CD4-positive, alpha-beta T cell (primary cell): ENCODE measurements around the gene SIX3. TPM values are rescaled to one million over a fixed set of nuclear protein-coding genes. Genes with fewer than 3 reads are reported as not detected.

ENCODE experiments used
- ATAC-seq: fragments of 200-7000 bp; cut with Tn5 transposase; one replicate; pipeline ENCODE4 v1.10.0; 2022; ENCODE audit warnings: mild to moderate bottlenecking; ENCODE audit not compliant: poor library complexity
- CTCF ChIA-PET: fragments of 350-600 bp; sonication (Branson Sonifier 250); formaldehyde crosslinking; loops from one replicate; lab custom pipeline; 2021; ENCODE audit warnings: antibody characterized with exemption, inconsistent platforms; lab: Charles Lee
- POLR2A ChIA-PET: fragments of 350-600 bp; sonication (Branson Sonifier 250); formaldehyde crosslinking; loops from one replicate; lab custom pipeline; 2021; ENCODE audit warnings: antibody characterized with exemption, inconsistent platforms; lab: Charles Lee
- DNase-seq, 14 experiments: peaks; one replicate each; pipeline ENCODE4 v3.0.0-alpha.2; 2013 to 2020; ENCODE audit warnings: mixed read lengths in 2 of 14
- H3K27ac ChIP-seq, 2 donors: one replicate each; pipeline versions ENCODE4 v1.5.1 to v1.7.0; 2013; ENCODE audit warnings: low read length in 2 of 2, low read depth in 1 of 2, mild to moderate bottlenecking in 1 of 2
- H3K27me3 ChIP-seq, 2 experiments: 1 replicate in 1 of 2; 2 replicates in 1 of 2; pipeline versions ENCODE4 v1.6.1 to v1.7.0; 2013; ENCODE audit warnings: low read length in 2 of 2, control low read depth in 1 of 2, mild to moderate bottlenecking in 1 of 2, moderate library complexity in 1 of 2; ENCODE audit not compliant: insufficient read depth in 2 of 2, control insufficient read depth in 1 of 2
- H3K36me3 ChIP-seq: one replicate; pipeline ENCODE4 v1.6.1; 2013; ENCODE audit warnings: low read length, control low read depth; ENCODE audit not compliant: insufficient read depth
- H3K4me1 ChIP-seq: one replicate; pipeline ENCODE4 v1.6.1; 2013; ENCODE audit warnings: low read length, control low read depth; ENCODE audit not compliant: insufficient read depth
- H3K4me3 ChIP-seq: one replicate; pipeline ENCODE4 v1.5.1; 2013; ENCODE audit warnings: mild to moderate bottlenecking, low read length, moderate library complexity
- H3K9me3 ChIP-seq, 2 experiments: 1 replicate in 1 of 2; 2 replicates in 1 of 2; pipeline versions ENCODE4 v1.6.1 to v1.7.0; 2013; ENCODE audit warnings: low read length in 2 of 2, mild to moderate bottlenecking in 2 of 2, control low read depth in 1 of 2, moderate library complexity in 1 of 2; ENCODE audit not compliant: control insufficient read depth in 1 of 2, insufficient read depth in 1 of 2
- H3K27ac Mint-ChIP-seq: one replicate; pipeline ENCODE4 v1.8.0; 2020; ENCODE audit warnings: mixed read lengths
- H3K27me3 Mint-ChIP-seq: one replicate; pipeline ENCODE4 v1.8.0; 2021; ENCODE audit warnings: mixed read lengths
- H3K36me3 Mint-ChIP-seq: one replicate; pipeline ENCODE4 v1.8.0; 2021; ENCODE audit warnings: low read depth, mixed read lengths
- H3K4me1 Mint-ChIP-seq: one replicate; pipeline ENCODE4 v1.8.0; 2021; ENCODE audit warnings: low read depth, mixed read lengths
- H3K4me3 Mint-ChIP-seq: one replicate; pipeline ENCODE4 v1.8.0; 2020; ENCODE audit warnings: mild to moderate bottlenecking, mixed read lengths
- H3K9me3 Mint-ChIP-seq: one replicate; pipeline ENCODE4 v1.8.0; 2020; ENCODE audit warnings: mixed read lengths
- CTCF ChIP-seq: fragments of 200-600 bp; IDR thresholded peaks from one replicate; pipeline ENCODE4 v1.8.0; 2022; ENCODE audit warnings: antibody characterized with exemption, mild to moderate bottlenecking
- intact Hi-C, 2 experiments: fragments of 100-400 bp; cut with DNase I in 1 of 2; cut with micrococcal nuclease in 1 of 2; formaldehyde crosslinking; loops; one replicate each; pipeline versions ENCODE4 v1.15.1 to v1.9.0; 2023 to 2025; cut with DNase I, micrococcal nuclease
- total RNA-seq, 174 experiments: library from RNA in 2 of 174; stranded (reverse) in 2 of 174; gene quantifications; one replicate each; pipeline ENCODE4 v1.2.3 and lab custom pipeline; 2021 to 2026

Gene SIX3
- total RNA-seq, 2 experiments from 2014 or later = not detected

GRCh38 chr2:44938287-44939105 is 3.0 kb upstream of the SIX3 start:
- no peaks in the 10 kb centered on the region for H3K36me3 Mint-ChIP-seq
- ChIA-PET POLR2A (interaction anchor here (0.5 to 1.1 kb wide), 2 partner anchors 228 to 1146 kb away, joined by 3 read pairs; no protein-coding TSS in a partner anchor), CTCF (no interaction called here)
- H3K27ac Mint-ChIP-seq = no peak overlapping the region
- Histone ChIP-seq H3K27me3 (peaks cover 76 to 91% of the 10 kb centered on the region in 2 experiments), H3K27ac (no peak overlapping the region), H3K9me3 (peaks cover 0 to 26% of the 10 kb centered on the region in 2 experiments), H3K4me3 (no peak overlapping the region), H3K4me1 (peaks cover 52% of the 10 kb centered on the region), H3K36me3 (no peaks in the 10 kb centered on the region)
- TF ChIP-seq CTCF = no peak
- DNase-seq (no peak), ATAC-seq (no peak)
- peaks cover 66% of the 10 kb centered on the region for H3K27me3 Mint-ChIP-seq
- no peak overlapping the region for H3K4me3 Mint-ChIP-seq
- H3K9me3 Mint-ChIP-seq = no peaks in the 10 kb centered on the region
- peaks cover 37% of the 10 kb centered on the region for H3K4me1 Mint-ChIP-seq
- intact Hi-C loops = no loop called here

GRCh38 chr2:44939106-44940048 is 2.1 kb upstream of the SIX3 start:
- peaks cover 79 to 91% of the 10 kb centered on the region in 2 experiments for H3K27me3 ChIP-seq
- no peaks in the 10 kb centered on the region for H3K9me3 Mint-ChIP-seq

More at GRCh38 chr2:44939106-44940048, 2.1 kb upstream of the SIX3 start:
- intact Hi-C loops = no loop called here
- ATAC-seq (no peak), DNase-seq (no peak)
- H3K4me3 ChIP-seq = no peak overlapping the region
- Mint-ChIP-seq H3K4me3 (peak overlapping the region; percentile 60), H3K4me1 (peaks cover 37% of the 10 kb centered on the region), H3K27ac (no peak overlapping the region), H3K36me3 (no peaks in the 10 kb centered on the region), H3K27me3 (peaks cover 66% of the 10 kb centered on the region)
- H3K9me3 ChIP-seq = peaks cover 0 to 25% of the 10 kb centered on the region in 2 experiments
- POLR2A ChIA-PET = interaction anchor here (0.5 to 1.1 kb wide), 2 partner anchors 229 to 1147 kb away, joined by 3 read pairs; no protein-coding TSS in a partner anchor
- no peaks in the 10 kb centered on the region for H3K36me3 ChIP-seq
- TF ChIP-seq CTCF = no peak
- H3K27ac ChIP-seq = no peak overlapping the region
- peaks cover 51% of the 10 kb centered on the region for H3K4me1 ChIP-seq
- CTCF ChIA-PET = no interaction called here
